BJ (cell line): Measurements from ENCODE around the gene SLC44A3. TPM values are rescaled to one million over a fixed set of nuclear protein-coding genes. Genes with fewer than 3 reads are reported as not detected.

Experiments
- CTCF ChIA-PET: fragments of 350-600 bp; formaldehyde crosslinking; extraction: SDS; loops from one replicate; lab custom pipeline; 2021; ENCODE audit warnings: antibody characterized with exemption, inconsistent platforms; lab: Yijun Ruan, JAX
- POLR2A ChIA-PET: fragments of 300-600 bp; sonication (Branson Sonifier 250); formaldehyde crosslinking; extraction: SDS; loops from one replicate; lab custom pipeline; 2021; ENCODE audit warnings: antibody characterized with exemption; lab: Charles Lee
- DNase-seq: peaks from one replicate; pipeline ENCODE4 v3.0.0-alpha.2; 2011; ENCODE audit warnings: low read depth
- H3K27me3 ChIP-seq: 2 replicates; pipeline ENCODE4 v1.6.0; 2011; ENCODE audit warnings: low read length; ENCODE audit not compliant: control insufficient read depth, insufficient read depth
- H3K36me3 ChIP-seq: 2 replicates; pipeline ENCODE4 v1.5.1; 2011; ENCODE audit warnings: low read length; ENCODE audit not compliant: control insufficient read depth, insufficient read depth
- H3K4me3 ChIP-seq: 2 replicates; pipeline ENCODE4 v1.5.1; 2011; ENCODE audit warnings: low read depth, mild to moderate bottlenecking, control low read depth, low read length
- CTCF ChIP-seq: IDR thresholded peaks from 2 replicates; pipeline ENCODE4 v1.5.1; 2011; ENCODE audit warnings: low read depth, mild to moderate bottlenecking, control low read depth, inconsistent platforms, low read length, moderate library complexity; ENCODE audit not compliant: insufficient read depth
- polyA plus RNA-seq: library from polyadenylated mRNA; depleted of rRNA; stranded (reverse); fragments of >200 nt; gene quantifications from 2 replicates; pipeline ENCODE4 v1.2.3, GENCODE V29; 2011

SLC44A3 gene
- polyA plus RNA-seq, 1 experiment: 1.1 TPM

DNA sequence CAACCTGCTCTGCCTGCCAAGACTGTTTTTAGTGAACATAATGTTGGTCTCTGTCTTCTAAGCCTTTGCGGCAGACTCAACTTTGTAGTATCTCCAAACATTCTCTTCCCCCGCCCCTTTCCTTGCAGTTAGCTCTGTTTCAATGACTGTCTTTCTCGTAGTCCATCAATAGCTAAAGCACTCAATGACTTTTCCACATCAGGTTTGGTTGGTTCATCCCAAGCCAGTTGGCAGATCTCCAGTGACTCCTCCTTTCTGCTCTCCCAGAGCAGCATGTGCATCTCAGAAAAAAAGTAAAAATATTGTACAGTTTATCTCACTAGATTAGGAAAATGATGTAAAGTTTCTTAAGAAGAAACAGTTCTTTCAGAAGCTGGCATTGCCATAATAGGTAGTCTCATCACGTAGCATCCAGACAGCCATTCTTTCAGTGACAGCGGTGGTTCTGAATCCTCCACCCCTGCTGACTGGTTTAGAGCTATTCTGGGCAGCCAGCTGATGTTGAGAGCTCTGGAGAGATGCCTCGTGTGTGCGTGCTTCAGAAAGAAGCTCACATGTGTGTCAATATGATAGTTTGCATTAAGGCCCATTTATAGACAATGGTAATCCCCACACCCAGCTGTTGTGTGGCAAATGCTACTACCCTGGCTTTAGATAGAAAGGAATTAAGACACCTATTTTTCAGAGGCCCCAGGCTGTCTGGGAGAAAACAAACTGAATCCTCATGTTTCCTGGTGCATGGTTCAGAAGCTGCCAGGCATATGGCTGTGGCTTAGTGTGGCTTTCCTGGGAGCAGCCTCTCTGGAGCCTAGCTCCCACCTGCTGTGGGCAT, 53.6 kb downstream of the SLC44A3 start:
- H3K27me3 ChIP-seq: no peaks in the 10 kb centered on the region; the same call in 1 of the 2 replicates
- no peak for TF ChIP-seq CTCF
- no peaks in the 10 kb centered on the region for H3K36me3 ChIP-seq
- CTCF ChIA-PET: interaction anchor here (1.4 to 2.9 kb wide), 5 partner anchors 9 to 170 kb away, joined by 6 to 15 read pairs (median 8); no protein-coding TSS in a partner anchor
- no peak overlapping the region for H3K4me3 ChIP-seq
- DNase-seq: no peak
- POLR2A ChIA-PET: no interaction called here

GRCh38 chr1:94874423-94874822, 54.3 kb downstream of the SLC44A3 start:
- POLR2A ChIA-PET: no interaction called here

GRCh38 chr1:94875794-94876193, 55.6 kb downstream of the SLC44A3 start:
- no peaks in the 10 kb centered on the region for H3K36me3 ChIP-seq
- H3K4me3 ChIP-seq: no peak overlapping the region
- ChIA-PET POLR2A (interaction anchor here (0.5 kb wide), 1 partner anchor 137 kb away, joined by 7 read pairs; no protein-coding TSS in a partner anchor), CTCF (interaction anchor here (2.0 kb wide), 1 partner anchor 21 kb away, joined by 7 read pairs; no protein-coding TSS in a partner anchor)
- DNase-seq: no peak
- TF ChIP-seq CTCF: no peak
- H3K27me3 ChIP-seq: no peaks in the 10 kb centered on the region; the same call in 1 of the 2 replicates

More at GRCh38 chr1:94874423-94874822, 54.3 kb downstream of the SLC44A3 start:
- no peak for DNase-seq
- H3K27me3 ChIP-seq: no peaks in the 10 kb centered on the region; the same call in 1 of the 2 replicates
- H3K4me3 ChIP-seq: no peak overlapping the region
- TF ChIP-seq CTCF: no peak
- CTCF ChIA-PET: interaction anchor here (0.9 to 2.9 kb wide), 3 partner anchors 10 to 20 kb away, joined by 3 to 15 read pairs (median 11); no protein-coding TSS in a partner anchor
- H3K36me3 ChIP-seq: no peaks in the 10 kb centered on the region

DNA sequence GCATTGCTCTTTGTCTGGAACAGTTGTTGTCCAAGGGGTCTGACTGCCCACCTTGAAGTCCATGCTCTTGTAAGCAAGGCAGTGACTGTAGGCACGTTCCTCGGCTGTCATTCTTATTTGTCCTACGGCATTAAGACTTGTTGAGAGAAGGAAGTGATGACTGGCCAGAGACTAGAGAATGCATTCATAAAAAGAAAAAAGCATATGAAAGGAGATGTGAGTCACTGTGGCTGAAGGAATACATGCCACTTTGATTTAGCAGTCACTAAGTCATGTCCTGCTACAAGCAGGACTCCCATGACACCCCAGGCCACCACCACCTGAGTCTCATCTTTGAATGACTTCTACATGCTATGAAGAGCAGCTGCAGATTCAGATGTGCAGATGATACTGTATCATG, 56.2 kb downstream of the SLC44A3 start:
- Histone ChIP-seq H3K27me3 (no peaks in the 10 kb centered on the region; the same call in 1 of the 2 replicates), H3K4me3 (no peak overlapping the region), H3K36me3 (no peaks in the 10 kb centered on the region)
- POLR2A ChIA-PET: no interaction called here
- CTCF ChIA-PET: interaction anchor here (2.0 kb wide), 1 partner anchor 22 kb away, joined by 7 read pairs; no protein-coding TSS in a partner anchor
- no peak for TF ChIP-seq CTCF
- DNase-seq: no peak

GRCh38 chr1:94878329-94878728, 58.2 kb downstream of the SLC44A3 start:
- ChIA-PET POLR2A (no interaction called here), CTCF (no interaction called here)
- no peak overlapping the region for H3K4me3 ChIP-seq
- H3K36me3 ChIP-seq: no peaks in the 10 kb centered on the region
- DNase-seq: no peak
- TF ChIP-seq CTCF: no peak
- H3K27me3 ChIP-seq: no peaks in the 10 kb centered on the region; the same call in 1 of the 2 replicates
